Mesenchymal stem cell (in vitro differentiated cells and primary cell): ENCODE results near the gene ADCYAP1R1.

Experiments
- DNase-seq: peaks from one replicate; pipeline ENCODE4 v3.0.0-alpha.2; 2013
- H2AFZ ChIP-seq: one replicate; pipeline ENCODE4 v1.6.1; 2013; ENCODE audit warnings: low read depth, mild to moderate bottlenecking, control low read depth, inconsistent platforms, low read length, moderate library complexity
- H2AK5ac ChIP-seq: 2 replicates; pipeline ENCODE4 v1.6.1; 2013; ENCODE audit warnings: low read length, moderate library complexity, mild to moderate bottlenecking, inconsistent platforms; ENCODE audit not compliant: severe bottlenecking
- H2BK120ac ChIP-seq: one replicate; pipeline ENCODE4 v1.6.1; 2013; ENCODE audit warnings: low read depth, mild to moderate bottlenecking, inconsistent platforms, low read length, moderate library complexity
- H2BK12ac ChIP-seq, 2 experiments: one replicate each; pipeline ENCODE4 v1.6.1; 2013; ENCODE audit warnings: inconsistent platforms in 2 of 2, low read length in 2 of 2, mild to moderate bottlenecking in 2 of 2, moderate library complexity in 2 of 2, control low read depth in 1 of 2
- H2BK15ac ChIP-seq: one replicate; pipeline ENCODE4 v1.6.1; 2013; ENCODE audit warnings: mild to moderate bottlenecking, low read depth, inconsistent platforms; ENCODE audit not compliant: poor library complexity, severe bottlenecking
- H2BK5ac ChIP-seq: 2 replicates; pipeline ENCODE4 v1.6.1; 2013; ENCODE audit warnings: low read depth, mild to moderate bottlenecking, low read length, control low read depth, inconsistent platforms; ENCODE audit not compliant: poor library complexity, severe bottlenecking
- H3K14ac ChIP-seq, 2 experiments: one replicate each; pipeline ENCODE4 v1.6.1; 2013; ENCODE audit warnings: inconsistent platforms in 2 of 2, low read length in 2 of 2, control low read depth in 1 of 2, mild to moderate bottlenecking in 1 of 2, moderate library complexity in 1 of 2
- H3K18ac ChIP-seq, 2 experiments: one replicate each; pipeline ENCODE4 v1.6.1; 2013; ENCODE audit warnings: inconsistent platforms in 2 of 2, low read length in 2 of 2, control low read depth in 1 of 2, low read depth in 1 of 2, mild to moderate bottlenecking in 1 of 2
- H3K23ac ChIP-seq, 2 experiments: one replicate each; pipeline ENCODE4 v1.6.1; 2013; ENCODE audit warnings: inconsistent platforms in 2 of 2, low read length in 2 of 2, mild to moderate bottlenecking in 2 of 2, moderate library complexity in 2 of 2, control low read depth in 1 of 2
- H3K27ac ChIP-seq: 2 replicates; pipeline ENCODE4 v1.5.1; 2013; ENCODE audit warnings: mild to moderate bottlenecking, moderate library complexity, low read length, control low read depth, inconsistent platforms; ENCODE audit not compliant: poor library complexity, severe bottlenecking
- H3K27me3 ChIP-seq, 2 experiments: 2 replicates each; pipeline versions ENCODE4 v1.6.1 to v1.7.0; 2013; ENCODE audit warnings: low read length in 2 of 2, mild to moderate bottlenecking in 2 of 2, moderate library complexity in 2 of 2, control low read depth in 1 of 2, inconsistent platforms in 1 of 2; ENCODE audit not compliant: control insufficient read depth in 1 of 2, insufficient read depth in 1 of 2
- H3K36me3 ChIP-seq, 2 experiments: 2 replicates each; pipeline versions ENCODE4 v1.6.1 to v1.7.0; 2013; ENCODE audit warnings: low read length in 2 of 2, control low read depth in 1 of 2, inconsistent platforms in 1 of 2, low read depth in 1 of 2, mild to moderate bottlenecking in 1 of 2; ENCODE audit not compliant: insufficient read depth in 2 of 2, control insufficient read depth in 1 of 2
- H3K4ac ChIP-seq, 2 experiments: one replicate each; pipeline ENCODE4 v1.6.1; 2013; ENCODE audit warnings: inconsistent platforms in 2 of 2, low read length in 2 of 2, mild to moderate bottlenecking in 2 of 2, moderate library complexity in 2 of 2, control low read depth in 1 of 2, low read depth in 1 of 2
- H3K4me1 ChIP-seq: 2 replicates; pipeline ENCODE4 v1.6.1; 2013; ENCODE audit warnings: low read depth, low read length, control low read depth; ENCODE audit not compliant: control insufficient read depth, insufficient read depth
- H3K4me2 ChIP-seq: 2 replicates; pipeline ENCODE4 v1.6.1; 2013; ENCODE audit warnings: low read length, mild to moderate bottlenecking, inconsistent platforms; ENCODE audit not compliant: poor library complexity, severe bottlenecking
- H3K4me3 ChIP-seq, 2 experiments: 2 replicates each; pipeline versions ENCODE4 v1.5.1 to v1.7.0; 2013; ENCODE audit warnings: low read length in 2 of 2, mild to moderate bottlenecking in 2 of 2, control low read depth in 1 of 2, low read depth in 1 of 2; ENCODE audit not compliant: insufficient read depth in 1 of 2
- H3K79me1 ChIP-seq: replicated peaks from 2 replicates; pipeline ENCODE4 v1.6.1; 2013; ENCODE audit warnings: mild to moderate bottlenecking, control low read depth, low read length, inconsistent platforms; ENCODE audit not compliant: poor library complexity, severe bottlenecking
- H3K9ac ChIP-seq: 2 replicates; pipeline ENCODE4 v1.7.0; 2013; ENCODE audit warnings: mild to moderate bottlenecking, low read length, moderate library complexity
- H3K9me3 ChIP-seq: 2 replicates; pipeline ENCODE4 v1.7.0; 2013; ENCODE audit warnings: mild to moderate bottlenecking, low read length; ENCODE audit not compliant: control insufficient read depth
- H4K8ac ChIP-seq: one replicate; pipeline ENCODE4 v1.6.1; 2013; ENCODE audit warnings: inconsistent platforms, mild to moderate bottlenecking, low read length, moderate library complexity
- H4K91ac ChIP-seq: one replicate; pipeline ENCODE4 v1.6.1; 2013; ENCODE audit warnings: mild to moderate bottlenecking, low read length, inconsistent platforms
- WGBS: methylation state at CpG from one replicate; pipeline ENCODE4 v1.1.7; 2013; ENCODE audit warnings: mixed read lengths; 5-methylcytosine and 5-hydroxymethylcytosine counted together

ADCYAP1R1 gene

GRCh38 chr7:31022117-31022516, 30.0 kb upstream of the ADCYAP1R1 start:
- no peaks in the 10 kb centered on the region for H3K79me1 ChIP-seq
- no peak overlapping the region for H4K91ac ChIP-seq
- no peak overlapping the region for H3K23ac ChIP-seq
- H3K4me1 ChIP-seq: peaks cover under 1% of the 10 kb centered on the region
- no peak overlapping the region for H3K14ac ChIP-seq
- H3K4me3 ChIP-seq: no peak overlapping the region
- DNase-seq: no peak
- H4K8ac ChIP-seq: no peak overlapping the region
- WGBS: 100% methylated on average over 1 of the region's 4 CpGs
- H3K4me2 ChIP-seq: no peak overlapping the region
- H3K36me3 ChIP-seq: no peaks in the 10 kb centered on the region
- no peak overlapping the region for H2BK12ac ChIP-seq
- no peak overlapping the region for H3K4ac ChIP-seq
- H2AK5ac ChIP-seq: no peak overlapping the region
- H3K27me3 ChIP-seq: peaks cover 3 to 45% of the 10 kb centered on the region in 2 experiments
- no peak overlapping the region for H2AFZ ChIP-seq
- no peak overlapping the region for H2BK5ac ChIP-seq
- no peak overlapping the region for H2BK15ac ChIP-seq
- H3K9ac ChIP-seq: no peak overlapping the region
- H3K9me3 ChIP-seq: no peaks in the 10 kb centered on the region
- H3K18ac ChIP-seq: no peak overlapping the region
- H3K27ac ChIP-seq: no peak overlapping the region
- H2BK120ac ChIP-seq: no peak overlapping the region

DNA sequence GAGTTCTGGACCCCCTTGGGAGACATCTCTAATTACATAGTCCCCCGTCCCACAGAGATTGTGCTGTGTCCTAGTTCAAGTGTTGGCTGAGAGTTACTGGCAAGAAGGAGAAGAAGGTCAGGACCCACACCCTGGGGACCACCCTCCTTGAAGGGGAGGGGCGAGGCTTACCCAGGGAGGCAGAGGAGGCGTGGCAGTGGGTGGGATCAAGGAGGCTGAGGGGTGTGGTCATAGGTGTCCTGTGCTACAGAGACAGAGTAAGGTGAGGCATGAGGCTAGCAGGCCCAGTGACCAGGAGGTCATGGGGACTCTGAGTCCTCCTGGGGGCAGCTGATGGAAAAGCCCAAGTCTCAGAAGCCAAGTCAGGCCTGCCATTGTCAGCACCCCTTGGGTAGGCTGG, 29.4 kb upstream of the ADCYAP1R1 start:
- Histone ChIP-seq H2BK120ac (no peak overlapping the region), H2BK5ac (no peak overlapping the region), H2BK15ac (no peak overlapping the region), H2BK12ac (no peak overlapping the region), H3K18ac (no peak overlapping the region), H3K23ac (no peak overlapping the region), H3K36me3 (no peaks in the 10 kb centered on the region), H3K4ac (no peak overlapping the region), H2AK5ac (no peak overlapping the region), H3K79me1 (no peaks in the 10 kb centered on the region), H3K27ac (no peak overlapping the region), H3K14ac (no peak overlapping the region), H3K4me2 (no peak overlapping the region), H4K8ac (no peak overlapping the region), H3K4me1 (peaks cover 2% of the 10 kb centered on the region), H2AFZ (no peak overlapping the region), H3K9me3 (no peaks in the 10 kb centered on the region), H4K91ac (no peak overlapping the region), H3K4me3 (no peak overlapping the region), H3K9ac (no peak overlapping the region), H3K27me3 (peaks cover 3 to 45% of the 10 kb centered on the region in 2 experiments)
- DNase-seq: no peak
- WGBS: 56% methylated on average over 3 of the region's 3 CpGs

- no peak overlapping the region for H3K14ac ChIP-seq
- H3K4me1 ChIP-seq: peaks cover 2% of the 10 kb centered on the region
- H2AK5ac ChIP-seq: no peak overlapping the region
- no peak overlapping the region for H2AFZ ChIP-seq
- H3K27ac ChIP-seq: no peak overlapping the region
- no peak overlapping the region for H3K4me2 ChIP-seq
- H3K4me3 ChIP-seq: no peak overlapping the region
- H3K79me1 ChIP-seq: no peaks in the 10 kb centered on the region
- H4K91ac ChIP-seq: no peak overlapping the region
- no peaks in the 10 kb centered on the region for H3K9me3 ChIP-seq
- peaks cover 3 to 52% of the 10 kb centered on the region in 2 experiments for H3K27me3 ChIP-seq
- no peak overlapping the region for H2BK5ac ChIP-seq
- no peak for DNase-seq
- H2BK15ac ChIP-seq: no peak overlapping the region
- 84% methylated on average over 5 of the region's 5 CpGs for WGBS
- H4K8ac ChIP-seq: no peak overlapping the region
- no peaks in the 10 kb centered on the region for H3K36me3 ChIP-seq
- no peak overlapping the region for H3K18ac ChIP-seq
- H3K4ac ChIP-seq: no peak overlapping the region
- H2BK120ac ChIP-seq: no peak overlapping the region
- H2BK12ac ChIP-seq: no peak overlapping the region
- no peak overlapping the region for H3K23ac ChIP-seq
- H3K9ac ChIP-seq: no peak overlapping the region
Measured at GRCh38 chr7:31023877-31024276, 28.2 kb upstream of the ADCYAP1R1 start.

DNA sequence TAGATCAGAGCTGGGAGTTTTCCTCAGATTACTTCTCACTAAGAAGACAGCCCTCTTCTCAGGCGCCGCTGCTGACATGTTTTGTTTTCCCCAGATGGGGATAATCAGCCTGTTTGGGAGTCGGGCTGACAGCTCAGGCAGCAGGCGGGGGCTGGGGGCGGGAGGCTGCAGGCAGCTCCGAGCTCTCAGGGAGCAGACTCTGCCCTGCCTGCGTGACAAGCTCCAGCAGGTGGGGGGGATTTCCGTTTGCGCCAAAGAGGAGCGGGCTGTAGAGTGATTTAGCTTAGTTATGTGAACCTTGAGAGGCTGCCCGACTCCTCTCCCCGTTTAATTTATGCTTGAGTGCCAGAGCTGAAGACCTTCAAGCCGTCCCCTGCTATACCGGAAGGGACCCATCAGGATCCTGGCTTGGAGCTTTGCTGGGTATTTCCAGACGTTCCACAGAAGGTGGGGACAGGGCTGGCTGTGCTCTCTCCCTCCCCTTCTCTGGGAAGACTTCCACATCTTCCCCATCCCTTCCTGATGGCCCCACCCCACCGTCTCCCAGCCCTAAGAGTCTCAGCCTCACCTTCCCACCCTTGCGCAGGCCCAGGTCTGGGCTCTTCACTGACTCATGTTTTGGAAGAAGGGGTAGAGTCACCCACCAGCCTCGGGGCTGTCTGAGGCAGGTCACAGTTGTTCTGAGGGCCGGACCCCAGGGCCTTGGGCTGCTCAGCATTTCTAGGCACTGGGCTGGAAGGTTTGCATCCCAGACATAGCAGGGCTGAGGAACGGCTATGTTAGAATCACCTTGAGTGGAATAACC, 24.7 kb upstream of the ADCYAP1R1 start:
- peak overlapping the region; percentile 58 for H4K8ac ChIP-seq
- H3K18ac ChIP-seq: peak overlapping the region in 1 of 2 experiments; percentile 25
- H2AFZ ChIP-seq: no peak overlapping the region
- 17% methylated on average over 20 of the region's 20 CpGs for WGBS
- H3K36me3 ChIP-seq: no peaks in the 10 kb centered on the region
- H3K4me3 ChIP-seq: no peak overlapping the region
- H2BK5ac ChIP-seq: no peak overlapping the region
- no peaks in the 10 kb centered on the region for H3K79me1 ChIP-seq
- H3K4ac ChIP-seq: no peak overlapping the region
- H4K91ac ChIP-seq: no peak overlapping the region
- no peak overlapping the region for H2BK120ac ChIP-seq
- peak overlapping the region; percentile 43 for H3K9ac ChIP-seq
- H3K27me3 ChIP-seq: peaks cover 5 to 38% of the 10 kb centered on the region in 2 experiments
- H3K27ac ChIP-seq: no peak overlapping the region
- no peak overlapping the region for H3K14ac ChIP-seq
- no peak overlapping the region for H2BK15ac ChIP-seq
- no peak overlapping the region for H2AK5ac ChIP-seq
- peaks cover 2% of the 10 kb centered on the region for H3K4me1 ChIP-seq
- no peak overlapping the region for H2BK12ac ChIP-seq
- H3K9me3 ChIP-seq: no peaks in the 10 kb centered on the region
- H3K4me2 ChIP-seq: peak overlapping the region; percentile 5
- H3K23ac ChIP-seq: no peak overlapping the region
- peak; percentile 53 for DNase-seq
